ENCODE results near the gene PPT1.

Gene PPT1

GRCh38 chr1:40096977-40097782 lies at the start of gene PPT1:
PPT1 (minus strand) TSS chr1:40097252; CDS start chr1:40097238, 14 bp downstream.
- peak; percentile 84 for DNase-seq

GRCh38 chr1:40143891-40144575 lies 47.0 kb upstream of the PPT1 start:
- no peak for DNase-seq

GRCh38 chr1:40141878-40142535 lies 45.0 kb upstream of the PPT1 start:
- no peak for DNase-seq

- DNase-seq, result no peak
These were observed 43.3 kb upstream of the PPT1 start for GRCh38 chr1:40140211-40140973.

GRCh38 chr1:40133839-40134238 lies 36.8 kb upstream of the PPT1 start:
- no peak for DNase-seq

- DNase-seq, result no peak
These were observed 36.2 kb upstream of the PPT1 start for GRCh38 chr1:40133312-40133665.

- DNase-seq, result no peak
These were observed 35.6 kb upstream of the PPT1 start for GRCh38 chr1:40132383-40133311.

GRCh38 chr1:40130892-40131291 lies 33.8 kb upstream of the PPT1 start:
- no peak for DNase-seq

- DNase-seq, result no peak
These were observed 25.8 kb upstream of the PPT1 start for GRCh38 chr1:40122855-40123254.

- DNase-seq, result no peak
These were observed 23.1 kb upstream of the PPT1 start for GRCh38 chr1:40120128-40120527.

GRCh38 chr1:40114400-40114799 lies 17.3 kb upstream of the PPT1 start:
- no peak for DNase-seq

- DNase-seq, result no peak
These were observed 13.3 kb upstream of the PPT1 start for GRCh38 chr1:40110389-40110788.

- DNase-seq, result no peak
These were observed 10.4 kb upstream of the PPT1 start for GRCh38 chr1:40107290-40107959.

- DNase-seq, result no peak
These were observed 8.0 kb upstream of the PPT1 start for GRCh38 chr1:40105028-40105427.

GRCh38 chr1:40102896-40103295 lies 5.8 kb upstream of the PPT1 start:
- no peak for DNase-seq

- no peak for DNase-seq
These were observed 5.0 kb upstream of the PPT1 start for GRCh38 chr1:40102038-40102437.

GRCh38 chr1:40096646-40096976 lies 441 bp downstream of the PPT1 start:
- no peak for DNase-seq

GRCh38 chr1:40095806-40096205 lies 1.2 kb downstream of the PPT1 start:
- no peak for DNase-seq

- DNase-seq, result no peak
These were observed 2.5 kb downstream of the PPT1 start for GRCh38 chr1:40094466-40095110.

GRCh38 chr1:40092706-40093639 lies 4.1 kb downstream of the PPT1 start:
- no peak for DNase-seq

All from left hindlimb (tissue), 1 donor.